ENCODE results near the gene MUSK. TPM values are rescaled to one million over a fixed set of nuclear protein-coding genes. Genes with fewer than 3 reads are reported as not detected.

Gene MUSK
- polyA plus RNA-seq, 1 experiment, result 0.58 TPM

DNA sequence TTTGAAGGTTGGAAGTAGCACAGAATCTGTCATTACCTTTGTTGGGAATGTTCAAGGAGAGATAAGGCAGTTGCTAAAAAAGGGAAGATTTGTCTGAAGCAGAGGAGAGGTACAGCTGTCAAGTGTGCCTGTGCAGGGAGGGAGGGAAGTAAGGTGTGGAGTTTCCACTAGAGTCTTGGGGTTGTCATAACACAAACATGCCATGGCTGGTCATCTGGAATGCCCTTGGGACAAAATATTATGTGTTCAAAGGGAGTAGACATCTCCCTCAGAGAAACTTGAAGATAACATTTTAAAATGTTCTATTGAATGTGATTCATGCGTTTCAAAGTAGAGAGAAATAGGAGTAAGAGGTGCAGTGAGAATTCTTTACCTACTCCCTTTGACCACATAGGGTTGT lies 95.0 kb downstream of the MUSK start:
- ChIA-PET CTCF (interaction anchor here (0.5 kb wide), 1 partner anchor 525 kb away, joined by 3 read pairs; no protein-coding TSS in a partner anchor), POLR2A (no interaction called here)
- Histone ChIP-seq H3K4me3 (ENCODE audit: low read depth, low read length) (no peak overlapping the region), H3K9me3 (ENCODE audit: control insufficient read depth, insufficient read depth, low read length) (no peaks in the 10 kb centered on the region; the same call in 1 of the 2 replicates), H3K27me3 (ENCODE audit: control insufficient read depth, insufficient read depth, low read length) (no peaks in the 10 kb centered on the region), H3K27ac (ENCODE audit: low read depth, low read length) (no peak overlapping the region)
- TF ChIP-seq, protein P1, sequence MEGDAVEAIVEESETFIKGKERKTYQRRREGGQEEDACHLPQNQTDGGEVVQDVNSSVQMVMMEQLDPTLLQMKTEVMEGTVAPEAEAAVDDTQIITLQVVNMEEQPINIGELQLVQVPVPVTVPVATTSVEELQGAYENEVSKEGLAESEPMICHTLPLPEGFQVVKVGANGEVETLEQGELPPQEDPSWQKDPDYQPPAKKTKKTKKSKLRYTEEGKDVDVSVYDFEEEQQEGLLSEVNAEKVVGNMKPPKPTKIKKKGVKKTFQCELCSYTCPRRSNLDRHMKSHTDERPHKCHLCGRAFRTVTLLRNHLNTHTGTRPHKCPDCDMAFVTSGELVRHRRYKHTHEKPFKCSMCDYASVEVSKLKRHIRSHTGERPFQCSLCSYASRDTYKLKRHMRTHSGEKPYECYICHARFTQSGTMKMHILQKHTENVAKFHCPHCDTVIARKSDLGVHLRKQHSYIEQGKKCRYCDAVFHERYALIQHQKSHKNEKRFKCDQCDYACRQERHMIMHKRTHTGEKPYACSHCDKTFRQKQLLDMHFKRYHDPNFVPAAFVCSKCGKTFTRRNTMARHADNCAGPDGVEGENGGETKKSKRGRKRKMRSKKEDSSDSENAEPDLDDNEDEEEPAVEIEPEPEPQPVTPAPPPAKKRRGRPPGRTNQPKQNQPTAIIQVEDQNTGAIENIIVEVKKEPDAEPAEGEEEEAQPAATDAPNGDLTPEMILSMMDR (IDR thresholded peaks at IDR 0.05; ENCODE audit: low read depth, low read length), result no peak
- no peak for DNase-seq (ENCODE audit: low read depth, low spot score)

DNA sequence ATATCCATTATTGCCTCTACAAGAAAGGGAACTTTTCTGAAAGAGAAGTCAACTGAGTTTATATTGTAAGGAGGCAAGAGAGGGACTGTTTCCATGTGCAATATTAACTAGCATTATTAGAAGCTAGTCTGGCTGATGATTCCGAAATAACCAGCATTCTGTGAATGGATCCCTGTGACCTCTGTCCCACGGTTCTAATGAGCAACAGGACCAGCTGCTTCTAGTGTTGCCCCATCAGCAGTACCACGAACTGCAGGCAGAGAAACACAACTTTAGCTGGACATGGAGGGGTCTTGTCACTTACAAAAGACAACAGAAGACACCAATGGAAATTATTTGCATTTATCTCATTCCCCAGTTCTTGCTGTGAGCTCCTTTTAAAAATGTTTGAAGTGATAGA lies 95.4 kb downstream of the MUSK start:
- TF ChIP-seq, protein P1 (IDR thresholded peaks at IDR 0.05; ENCODE audit: low read depth, low read length), result no peak
- H3K4me3 ChIP-seq (ENCODE audit: low read depth, low read length), result no peak overlapping the region
- H3K9me3 ChIP-seq (ENCODE audit: control insufficient read depth, insufficient read depth, low read length), result no peaks in the 10 kb centered on the region; the same call in 1 of the 2 replicates
- no peaks in the 10 kb centered on the region for H3K27me3 ChIP-seq (ENCODE audit: control insufficient read depth, insufficient read depth, low read length)
- DNase-seq (ENCODE audit: low read depth, low spot score), result no peak
- ChIA-PET POLR2A (interaction anchor here (0.7 kb wide), 1 partner anchor 508 kb away, joined by 3 read pairs; no protein-coding TSS in a partner anchor), CTCF (interaction anchor here (0.5 kb wide), 1 partner anchor 524 kb away, joined by 3 read pairs; no protein-coding TSS in a partner anchor)
- no peak overlapping the region for H3K27ac ChIP-seq (ENCODE audit: low read depth, low read length)

DNA sequence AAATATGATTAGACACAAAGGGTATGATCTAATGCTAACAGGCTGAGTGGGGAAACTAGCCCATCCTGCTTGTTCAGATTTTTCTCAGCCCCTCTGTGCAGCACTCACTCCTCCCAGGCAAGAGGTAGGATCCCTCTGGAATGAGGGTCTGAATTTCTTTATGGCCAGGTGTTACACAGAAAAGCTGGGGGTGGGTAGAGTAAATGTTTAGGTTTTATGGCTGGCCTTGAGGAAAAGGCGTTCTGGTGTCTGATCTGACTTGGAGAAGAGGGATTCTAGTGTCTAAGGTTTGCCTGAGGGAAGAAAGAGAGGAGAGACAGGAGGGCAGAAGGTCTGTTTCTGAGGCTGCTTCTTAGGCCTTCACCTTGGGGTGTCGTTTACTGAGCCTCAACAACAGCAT lies 97.3 kb downstream of the MUSK start:
- H3K4me3 ChIP-seq (ENCODE audit: low read depth, low read length), result no peak overlapping the region
- no peaks in the 10 kb centered on the region for H3K27me3 ChIP-seq (ENCODE audit: control insufficient read depth, insufficient read depth, low read length)
- H3K9me3 ChIP-seq (ENCODE audit: control insufficient read depth, insufficient read depth, low read length), result no peaks in the 10 kb centered on the region; the same call in 1 of the 2 replicates
- DNase-seq (ENCODE audit: low read depth, low spot score), result no peak
- ChIA-PET POLR2A (no interaction called here), CTCF (no interaction called here)
- H3K27ac ChIP-seq (ENCODE audit: low read depth, low read length), result no peak overlapping the region
- TF ChIP-seq, protein P1 (IDR thresholded peaks at IDR 0.05; ENCODE audit: low read depth, low read length), result no peak

DNA sequence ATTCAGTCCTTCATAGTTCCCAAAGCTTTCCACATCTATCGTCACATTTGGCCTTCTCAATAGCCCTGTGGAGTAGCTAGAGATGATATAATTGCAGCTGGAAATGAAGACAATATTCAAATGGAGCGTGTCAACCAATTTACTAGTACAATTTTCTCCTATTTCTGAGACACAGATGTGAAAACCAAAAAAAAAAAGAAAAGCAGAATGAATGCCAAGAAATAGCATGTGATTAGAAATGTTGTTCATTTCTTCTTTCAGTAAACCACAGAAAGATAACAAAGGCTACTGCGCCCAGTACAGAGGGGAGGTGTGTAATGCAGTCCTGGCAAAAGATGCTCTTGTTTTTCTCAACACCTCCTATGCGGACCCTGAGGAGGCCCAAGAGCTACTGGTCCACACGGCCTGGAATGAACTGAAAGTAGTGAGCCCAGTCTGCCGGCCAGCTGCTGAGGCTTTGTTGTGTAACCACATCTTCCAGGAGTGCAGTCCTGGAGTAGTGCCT lies 99.0 kb downstream of the MUSK start:
- Histone ChIP-seq H3K27me3 (ENCODE audit: control insufficient read depth, insufficient read depth, low read length) (no peaks in the 10 kb centered on the region), H3K9me3 (ENCODE audit: control insufficient read depth, insufficient read depth, low read length) (no peaks in the 10 kb centered on the region), H3K4me3 (ENCODE audit: low read depth, low read length) (no peak overlapping the region), H3K27ac (ENCODE audit: low read depth, low read length) (no peak overlapping the region)
- DNase-seq (ENCODE audit: low read depth, low spot score), result peak; percentile 53
- TF ChIP-seq, protein P1 (IDR thresholded peaks at IDR 0.05; ENCODE audit: low read depth, low read length), result no peak
- ChIA-PET POLR2A (interaction anchor here (0.7 kb wide), 1 partner anchor 213 kb away, joined by 5 read pairs; no protein-coding TSS in a partner anchor), CTCF (interaction anchor here (0.6 kb wide), 1 partner anchor 202 kb away, joined by 3 read pairs; no protein-coding TSS in a partner anchor)

DNA sequence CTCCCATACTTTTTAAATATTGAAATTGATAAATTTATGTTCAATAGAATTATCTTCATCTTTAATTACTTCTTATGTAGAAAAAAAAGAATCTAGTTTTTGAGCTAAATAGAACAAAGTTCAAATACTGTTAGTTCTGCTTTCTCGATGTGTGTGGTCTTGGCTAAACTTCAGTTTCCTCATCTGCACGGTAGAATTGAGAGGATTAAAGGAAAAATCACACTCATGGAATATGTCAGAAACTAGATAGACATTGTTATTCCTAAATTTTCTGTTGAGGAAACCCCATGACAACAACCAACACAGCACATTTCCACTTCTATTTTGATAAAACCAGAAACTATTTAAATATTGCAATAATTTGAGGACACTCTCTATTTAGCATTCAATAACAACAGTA lies 100.3 kb downstream of the MUSK start:
- TF ChIP-seq, protein P1 (IDR thresholded peaks at IDR 0.05; ENCODE audit: low read depth, low read length), result no peak
- H3K4me3 ChIP-seq (ENCODE audit: low read depth, low read length), result no peak overlapping the region
- ChIA-PET POLR2A (no interaction called here), CTCF (no interaction called here)
- no peaks in the 10 kb centered on the region for H3K27me3 ChIP-seq (ENCODE audit: control insufficient read depth, insufficient read depth, low read length)
- DNase-seq (ENCODE audit: low read depth, low spot score), result no peak
- no peaks in the 10 kb centered on the region for H3K9me3 ChIP-seq (ENCODE audit: control insufficient read depth, insufficient read depth, low read length)
- H3K27ac ChIP-seq (ENCODE audit: low read depth, low read length), result no peak overlapping the region
